Psoas muscle (tissue), 8 donors: ENCODE results near the gene SCNN1G. TPM values are rescaled to one million over a fixed set of nuclear protein-coding genes. Genes with fewer than 3 reads are reported as not detected.

Experiments used
- ATAC-seq, 4 donors: fragments of 200-7000 bp; cut with Tn5 transposase; one replicate each; pipeline ENCODE4 v1.9.1; 2020; ENCODE audit warnings: moderate library complexity in 3 of 4, mild to moderate bottlenecking in 2 of 4
- DNase-seq, 2 donors: peaks; one replicate each; pipeline ENCODE4 v3.0.0-alpha.2; 2020
- H3K27ac ChIP-seq: fragments of 200-600 bp; one replicate; pipeline ENCODE4 v1.8.0; 2022
- H3K27me3 ChIP-seq, 3 donors: fragments of 200-600 bp in 1 of 3; one replicate each; pipeline versions ENCODE4 v1.6.1 to v1.8.0; 2013 to 2022; ENCODE audit warnings: low read length in 2 of 3, mild to moderate bottlenecking in 2 of 3, moderate library complexity in 1 of 3; ENCODE audit not compliant: insufficient read depth in 3 of 3
- H3K36me3 ChIP-seq, 2 donors: fragments of 200-600 bp in 1 of 2; one replicate each; pipeline versions ENCODE4 v1.6.1 to v1.8.0; 2013 to 2022; ENCODE audit warnings: low read depth in 1 of 2, mild to moderate bottlenecking in 1 of 2, moderate library complexity in 1 of 2; ENCODE audit not compliant: insufficient read depth in 1 of 2
- H3K4me1 ChIP-seq: fragments of 200-600 bp; one replicate; pipeline ENCODE4 v1.8.0; 2022
- H3K4me3 ChIP-seq: fragments of 200-600 bp; one replicate; pipeline ENCODE4 v1.8.0; 2022; ENCODE audit warnings: mild to moderate bottlenecking
- H3K9me3 ChIP-seq: fragments of 200-600 bp; one replicate; pipeline ENCODE4 v1.8.0; 2022
- CTCF ChIP-seq: fragments of 200-600 bp; IDR thresholded peaks from one replicate; pipeline ENCODE4 v1.8.0; 2022; ENCODE audit warnings: antibody characterized with exemption
- WGBS, 3 donors: extraction: QIAGEN DNeasy Blood & Tissue Kit; methylation state at CpG; one replicate each; pipeline versions ENCODE4 v1.1.6 to v1.1.7; 2013; 5-methylcytosine and 5-hydroxymethylcytosine counted together
- intact Hi-C, 2 donors: fragments of 100-400 bp; cut with DNase I; formaldehyde crosslinking; loops; one replicate each; pipeline versions ENCODE4 v1.11.0 to v1.14.2; 2022
- polyA plus RNA-seq, 3 donors: library from polyadenylated mRNA; stranded (reverse); fragments of 200-250 nt; gene quantifications; one replicate each; pipeline ENCODE4 v1.2.3, GENCODE V29; 2013
- total RNA-seq, 4 donors: library from RNA; stranded (reverse); fragmentation: NEBNext Ultra II Directional in 2 of 4; extraction: Animal tissue kit (Norgen Biotek cat#: 25700) in 2 of 4; gene quantifications; one replicate each; pipeline versions ENCODE4 v1.2.1 to v1.2.4, GENCODE V29; 2021 to 2023
- donor health status: healthy with polysubstance abuse.
- donor health status: DM: no; HTN: no; CAD: no; lungs with moderate emphysema.
- donor health status: Bipolar disorder and iron deficiency.
- donor health status: healthy.
- donor health status: DM: yes; HTN: yes; CAD: no.
- donor health status: DM: no; HTN: no; CAD: no.
- donor health status: DM: no; HTN: no; CAD: no.
- donor health status: DM: yes; HTN: yes; CAD: no.

The SCNN1G gene
- total and polyA plus RNA-seq, 7 donors, result 0.01 to 0.08 TPM; not detected in 5

DNA sequence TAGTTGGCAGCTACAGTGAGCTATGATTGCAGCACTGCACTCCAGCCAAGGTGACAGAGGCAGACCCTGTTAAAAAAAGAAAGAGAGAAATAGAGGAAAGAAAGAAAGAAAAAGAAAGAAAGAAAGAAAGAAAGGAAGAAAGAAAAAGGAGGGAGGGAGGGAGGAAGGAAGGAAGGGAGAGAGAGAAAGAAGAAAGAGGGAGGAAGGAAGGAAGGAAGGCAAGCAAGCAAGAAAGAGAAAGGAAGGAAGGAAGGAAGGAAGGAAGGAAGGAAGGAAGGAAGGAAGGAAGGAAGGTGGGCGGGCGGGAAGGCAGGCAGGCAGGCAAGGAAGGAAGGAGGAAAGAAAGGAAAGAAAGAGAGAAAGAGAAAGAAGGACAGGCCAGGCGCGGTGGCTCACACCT lies 1.0 kb upstream of the SCNN1G start:
- peaks cover 0 to 57% (median 7%) of the 10 kb centered on the region in 3 donors for H3K27me3 ChIP-seq
- no peak for TF ChIP-seq CTCF
- ATAC-seq, result no peak

GRCh38 chr16:23182206-23182678 lies 303 bp upstream of the SCNN1G start:
- peak; percentile 89 for TF ChIP-seq CTCF

More for the DNA sequence above, 1.0 kb upstream of the SCNN1G start:
- H3K27ac ChIP-seq, result no peak overlapping the region
- H3K4me3 ChIP-seq, result no peak overlapping the region
- DNase-seq, result no peak
- peaks cover 10% of the 10 kb centered on the region for H3K4me1 ChIP-seq
- WGBS, 3 donors, result 86 to 91% (median 87%) methylated on average over 4 of the region's 4 CpGs
- no peaks in the 10 kb centered on the region for H3K9me3 ChIP-seq
- intact Hi-C loops, result no loop called here
- no peaks in the 10 kb centered on the region for H3K36me3 ChIP-seq

DNA sequence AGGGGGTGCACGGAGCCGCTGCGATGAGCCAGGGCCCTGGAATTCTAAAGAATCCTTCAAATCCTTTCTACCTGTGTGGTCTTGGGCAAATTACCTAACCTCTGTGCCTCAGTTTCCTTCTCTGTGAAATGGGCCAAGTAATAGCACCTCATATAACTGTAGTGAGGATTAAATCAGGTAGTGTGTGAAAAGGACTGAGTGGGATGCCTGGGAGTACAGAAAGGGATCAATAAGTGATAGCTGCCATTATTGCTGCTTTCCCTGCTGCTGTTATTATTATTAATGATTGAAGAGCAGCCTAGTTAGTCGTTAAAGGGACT lies 958 bp downstream of the SCNN1G start:
- WGBS, 3 donors, result 18 to 26% (median 18%) methylated on average over 4 of the region's 4 CpGs
- Histone ChIP-seq H3K27me3 (peaks cover 0 to 57% (median 7%) of the 10 kb centered on the region in 3 donors), H3K4me1 (peaks cover 10% of the 10 kb centered on the region), H3K9me3 (no peaks in the 10 kb centered on the region), H3K4me3 (no peak overlapping the region), H3K27ac (no peak overlapping the region), H3K36me3 (no peaks in the 10 kb centered on the region)
- ATAC-seq (no peak), DNase-seq (no peak)
- intact Hi-C loops, result no loop called here
- no peak for TF ChIP-seq CTCF

More at GRCh38 chr16:23182206-23182678, 303 bp upstream of the SCNN1G start:
- Histone ChIP-seq H3K4me1 (peaks cover 10% of the 10 kb centered on the region), H3K27me3 (peaks cover 0 to 57% (median 7%) of the 10 kb centered on the region in 3 donors), H3K36me3 (no peaks in the 10 kb centered on the region), H3K27ac (no peak overlapping the region), H3K9me3 (no peaks in the 10 kb centered on the region), H3K4me3 (peak overlapping the region; percentile 56)
- ATAC-seq, result peak; percentile 97 to 99 (median 98)
- intact Hi-C loops, result loop anchor here (1.0 kb wide), 1 partner anchor 252 kb away; no protein-coding TSS in a partner anchor
- peak; percentile 71 to 83 for DNase-seq
- 3 to 4% (median 4%) methylated on average over 22 to 33 of the region's 33 CpGs for WGBS, 3 donors

DNA sequence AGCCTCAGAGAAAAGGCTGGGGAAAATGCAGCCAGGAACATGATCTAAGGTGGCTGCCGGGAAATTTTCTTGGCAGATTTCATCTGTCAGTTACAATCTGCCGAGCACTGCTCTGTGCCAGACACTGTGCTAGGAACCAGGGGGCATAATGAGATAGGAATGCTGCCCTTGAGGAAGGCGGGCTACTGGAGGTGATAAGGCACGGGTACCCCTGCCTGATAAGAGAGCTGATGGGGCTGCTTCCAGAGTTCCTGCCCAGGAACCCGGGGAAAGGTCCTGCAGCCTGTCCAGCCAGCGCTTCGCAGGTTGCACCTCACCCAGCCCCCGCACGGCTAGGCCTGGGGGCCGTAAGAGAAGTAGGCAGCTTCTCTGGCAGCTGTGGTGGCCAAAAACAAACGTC lies 3.1 kb downstream of the SCNN1G start:
- TF ChIP-seq CTCF, result no peak
- H3K4me1 ChIP-seq, result peaks cover 10% of the 10 kb centered on the region
- H3K36me3 ChIP-seq, result no peaks in the 10 kb centered on the region
- DNase-seq (no peak), ATAC-seq (no peak)
- intact Hi-C loops, result no loop called here
- no peak overlapping the region for H3K4me3 ChIP-seq
- 31 to 42% (median 34%) methylated on average over 11 of the region's 11 CpGs for WGBS, 3 donors
- H3K27me3 ChIP-seq, result peaks cover 0 to 44% (median 7%) of the 10 kb centered on the region in 3 donors
- no peaks in the 10 kb centered on the region for H3K9me3 ChIP-seq
- H3K27ac ChIP-seq, result no peak overlapping the region

DNA sequence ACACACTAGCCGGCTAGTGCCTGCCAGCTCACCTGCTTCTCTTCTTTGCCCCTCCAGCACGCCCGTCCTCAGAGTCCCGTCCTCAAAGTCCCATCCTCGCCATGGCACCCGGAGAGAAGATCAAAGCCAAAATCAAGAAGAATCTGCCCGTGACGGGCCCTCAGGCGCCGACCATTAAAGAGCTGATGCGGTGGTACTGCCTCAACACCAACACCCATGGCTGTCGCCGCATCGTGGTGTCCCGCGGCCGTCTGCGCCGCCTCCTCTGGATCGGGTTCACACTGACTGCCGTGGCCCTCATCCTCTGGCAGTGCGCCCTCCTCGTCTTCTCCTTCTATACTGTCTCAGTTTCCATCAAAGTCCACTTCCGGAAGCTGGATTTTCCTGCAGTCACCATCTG lies 3.6 kb downstream of the SCNN1G start:
- no peak for TF ChIP-seq CTCF
- ATAC-seq (no peak), DNase-seq (no peak)
- no peak overlapping the region for H3K27ac ChIP-seq
- intact Hi-C loops, result no loop called here
- no peaks in the 10 kb centered on the region for H3K36me3 ChIP-seq
- H3K4me1 ChIP-seq, result peaks cover 10% of the 10 kb centered on the region
- 48 to 60% (median 54%) methylated on average over 24 of the region's 24 CpGs for WGBS, 3 donors
- H3K4me3 ChIP-seq, result no peak overlapping the region
- H3K27me3 ChIP-seq, result peaks cover 0 to 43% (median 7%) of the 10 kb centered on the region in 3 donors
- no peaks in the 10 kb centered on the region for H3K9me3 ChIP-seq
